GM18511 (cell line): ENCODE measurements around the gene MSI2.

Experiments used
- ATAC-seq: cut with Tn5 transposase; IDR thresholded peaks from one replicate; pipeline ENCODE4 v1.9.1; 2021; ENCODE audit warnings: mild to moderate bottlenecking, moderate library complexity; ENCODE audit not compliant: unreplicated experiment

Gene MSI2

DNA sequence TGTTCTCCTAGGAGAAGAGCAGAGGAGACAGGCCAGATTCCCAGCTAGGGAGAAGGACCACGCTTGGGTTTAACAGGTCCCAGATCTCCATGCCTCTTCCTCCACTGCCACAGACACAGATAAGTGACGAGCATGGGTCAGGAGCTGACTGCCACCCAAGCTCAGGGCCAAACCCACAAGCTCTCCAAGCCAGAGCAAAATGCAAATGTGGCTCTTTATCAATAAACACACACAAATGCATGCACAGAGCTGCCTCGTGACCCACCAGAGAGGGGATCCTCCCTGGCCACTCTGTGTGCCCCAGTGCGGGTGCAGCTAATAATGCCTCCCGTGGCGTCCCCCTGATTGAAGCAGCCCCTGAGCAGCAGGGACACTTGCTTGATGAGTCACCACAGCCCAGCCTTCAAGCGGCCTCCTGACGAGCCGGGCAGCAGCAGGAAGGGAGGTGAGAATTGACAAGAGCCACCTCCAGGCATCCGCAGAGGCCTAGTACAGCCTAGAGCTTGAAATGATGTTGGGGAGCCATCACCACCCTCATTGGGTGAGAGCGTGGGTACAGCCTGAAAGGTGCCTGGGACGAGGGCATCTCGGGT, 344.9 kb downstream of the MSI2 start:
- ATAC-seq, result no peak

DNA sequence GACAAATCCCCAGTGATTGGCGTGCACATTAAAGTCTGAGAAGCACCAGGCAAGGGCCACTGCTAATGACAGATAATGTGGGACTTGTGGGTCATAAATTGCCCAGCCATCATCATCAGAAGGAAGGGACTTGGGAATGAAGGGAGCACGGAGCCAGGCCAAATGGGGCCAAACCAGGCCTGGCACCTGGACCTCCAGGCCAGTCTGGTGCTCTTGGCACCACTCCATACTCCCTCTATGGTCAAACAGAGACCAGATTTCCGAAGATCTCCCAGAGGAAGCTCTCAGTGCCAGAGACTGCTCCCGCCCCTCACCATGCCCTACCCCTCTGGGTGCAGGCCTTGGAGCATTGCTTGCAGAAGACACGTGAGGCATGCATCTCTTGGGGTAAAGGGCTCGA, 346.6 kb downstream of the MSI2 start:
- ATAC-seq, result no peak

DNA sequence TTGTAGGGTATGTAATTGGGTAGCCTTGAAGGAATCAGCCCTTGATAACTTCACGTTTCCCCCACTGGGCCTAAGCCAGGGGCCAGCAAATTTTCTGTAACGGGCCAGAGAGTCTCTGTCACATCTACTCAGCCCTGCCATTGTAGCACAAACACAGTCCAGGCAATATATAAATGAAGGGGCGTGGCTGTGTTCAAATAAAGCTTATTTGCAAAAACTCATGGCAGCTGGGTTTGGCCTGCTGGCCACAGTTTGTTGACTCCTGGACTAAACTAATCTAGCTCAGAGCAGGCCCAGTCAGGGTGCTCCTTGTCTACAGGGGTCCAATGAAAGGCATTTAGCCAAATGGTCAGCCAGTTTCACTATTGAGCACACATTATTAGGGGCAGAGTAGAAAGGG, 347.2 kb downstream of the MSI2 start:
- ATAC-seq, result no peak

DNA sequence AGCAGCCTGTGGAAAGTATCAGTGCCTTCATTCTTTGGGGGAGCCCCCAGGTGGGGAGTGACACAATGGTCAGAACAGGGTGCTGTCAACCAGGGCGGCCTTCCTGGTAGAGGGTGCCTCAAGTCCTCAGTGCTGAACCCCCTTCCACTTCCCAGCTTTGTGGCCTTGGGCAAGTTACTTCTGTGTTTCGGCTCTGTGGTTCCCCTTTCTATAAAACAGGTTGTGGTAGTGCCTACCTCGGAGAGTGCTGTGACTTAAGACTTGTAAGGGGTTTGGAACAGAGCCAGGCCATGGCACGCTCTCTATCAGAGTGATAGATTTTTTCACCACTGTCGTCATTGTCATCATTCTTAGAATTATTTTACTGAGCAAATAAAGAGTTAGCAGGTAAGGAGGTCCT, 347.7 kb downstream of the MSI2 start:
- peak; percentile 63 for ATAC-seq

DNA sequence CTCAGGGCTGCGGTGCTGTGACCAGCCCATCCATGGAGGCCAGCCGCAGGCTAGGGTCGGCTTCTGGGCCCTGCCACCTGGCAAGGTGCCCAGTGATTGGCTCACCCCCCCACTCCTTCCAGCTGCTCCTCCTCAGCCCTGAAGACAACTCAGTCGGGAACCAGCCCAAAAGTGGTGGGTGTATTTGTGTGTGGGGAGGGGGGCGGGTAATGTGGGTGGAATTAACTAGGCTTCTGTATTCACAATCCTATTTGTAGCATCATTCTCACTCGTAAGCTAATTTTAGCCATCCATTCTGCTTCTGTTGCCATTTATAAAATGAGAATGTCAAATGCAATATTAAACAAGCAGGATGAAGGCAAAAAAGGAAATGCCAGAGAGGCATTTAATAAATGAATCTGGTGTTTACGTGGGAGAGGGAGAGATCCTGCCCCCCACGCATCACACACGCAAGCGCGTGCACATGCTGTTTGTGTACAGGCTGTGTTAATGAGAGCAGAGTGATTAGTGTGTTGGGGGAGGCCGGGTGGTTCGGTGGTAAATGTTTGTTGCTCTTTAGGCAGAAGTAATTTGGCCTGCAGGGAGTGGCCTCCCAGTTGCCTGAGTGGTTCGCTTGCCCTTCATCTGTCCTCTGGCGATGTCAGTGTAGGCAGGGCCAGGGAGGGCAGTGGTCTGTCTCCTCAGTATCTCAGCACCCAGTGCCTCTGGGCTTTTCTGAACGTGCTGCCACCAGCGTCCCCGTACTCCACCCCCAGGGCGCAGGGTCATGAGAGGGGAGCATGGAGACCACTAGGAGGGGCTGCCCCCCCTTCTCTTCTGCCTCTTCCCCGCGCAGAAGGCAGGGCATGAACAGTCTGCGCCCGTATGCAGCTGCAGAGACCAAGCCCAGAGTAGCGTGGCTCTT, 348.7 kb downstream of the MSI2 start:
- ATAC-seq, result peak; percentile 71

DNA sequence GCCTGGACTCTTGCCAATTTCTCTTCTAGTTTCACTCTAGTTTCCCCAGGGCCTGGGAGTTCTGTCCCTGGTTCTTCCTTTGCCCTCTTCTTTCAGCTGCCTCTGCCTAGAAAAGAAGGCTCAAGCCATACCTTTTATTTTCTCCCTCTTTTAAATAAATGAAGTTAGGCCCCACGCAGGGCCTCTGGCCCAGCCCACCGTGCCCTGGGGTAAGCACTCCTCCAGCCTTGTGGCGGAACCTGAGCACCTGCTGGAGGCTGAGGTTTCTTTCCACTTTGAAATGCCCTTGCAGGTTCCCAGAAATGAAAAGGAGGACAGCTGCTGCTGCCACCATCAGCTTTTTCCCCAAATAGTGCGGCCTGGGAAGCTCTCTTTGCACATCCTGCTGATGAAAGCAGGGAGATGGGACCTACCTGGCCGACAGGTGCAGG, 349.4 kb downstream of the MSI2 start:
- peak; percentile 34 for ATAC-seq

DNA sequence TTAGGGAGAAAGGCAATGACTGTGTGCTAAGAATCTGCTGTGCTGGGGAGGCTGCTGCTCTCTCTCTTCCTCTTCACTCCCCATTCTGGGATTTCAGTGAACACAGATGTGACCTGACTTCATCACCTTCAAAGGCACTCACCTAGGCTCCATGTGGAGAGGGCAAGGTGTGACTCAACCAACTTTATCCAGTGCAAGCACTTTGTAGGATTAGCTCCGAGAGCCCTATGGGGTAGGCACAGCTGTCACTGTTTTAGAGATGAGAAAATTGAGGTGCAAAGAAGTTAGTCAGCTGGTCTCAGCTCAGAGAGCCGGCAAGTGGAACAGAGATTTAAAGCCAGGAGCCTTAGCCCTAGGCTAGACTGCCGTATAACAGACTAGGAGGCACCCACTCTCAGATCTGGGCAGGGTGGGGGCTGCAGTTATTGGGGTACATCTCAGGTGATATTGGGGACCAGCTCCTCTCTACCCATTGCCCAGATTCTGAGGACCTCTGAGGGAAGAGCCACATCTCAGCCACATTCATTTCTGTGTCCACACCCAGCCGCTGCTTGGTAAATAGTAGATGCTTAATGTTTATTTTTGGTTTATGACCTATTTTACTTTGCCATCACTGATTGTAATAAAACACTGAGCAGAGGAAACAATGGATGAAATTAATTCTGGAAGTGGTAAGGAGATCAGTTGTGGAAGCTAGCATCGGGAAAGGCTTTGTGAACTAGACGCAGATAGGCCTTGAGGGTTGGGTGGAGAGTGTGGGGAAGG, 350.0 kb downstream of the MSI2 start:
- no peak for ATAC-seq

DNA sequence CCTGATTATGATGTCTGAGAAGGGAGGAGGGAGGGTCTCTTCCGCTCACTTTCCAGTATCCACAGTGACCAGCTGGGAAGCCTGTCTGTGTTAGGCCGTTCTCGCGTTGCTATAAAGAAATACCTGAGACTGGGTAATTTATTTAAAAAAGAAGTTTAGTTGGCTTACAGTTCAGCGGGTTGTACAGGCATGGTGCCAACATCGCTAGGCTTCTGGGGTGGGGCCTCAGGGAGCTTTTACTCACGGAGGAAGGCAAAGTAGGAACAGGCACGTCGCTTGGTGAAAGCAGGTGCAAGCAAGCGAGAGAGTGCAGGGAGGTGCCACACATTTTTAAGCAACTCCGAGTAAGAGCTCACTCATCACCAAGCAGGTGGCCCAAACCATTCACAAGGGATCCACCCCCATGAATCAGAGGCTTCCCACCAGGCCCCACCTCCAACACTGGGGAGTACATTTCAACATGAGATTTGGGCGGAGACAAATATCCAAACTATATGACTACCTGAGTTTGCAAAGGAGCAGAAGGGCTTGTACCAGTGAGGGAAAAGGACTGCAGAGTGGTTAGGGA, 351.3 kb downstream of the MSI2 start:
- ATAC-seq, result no peak

DNA sequence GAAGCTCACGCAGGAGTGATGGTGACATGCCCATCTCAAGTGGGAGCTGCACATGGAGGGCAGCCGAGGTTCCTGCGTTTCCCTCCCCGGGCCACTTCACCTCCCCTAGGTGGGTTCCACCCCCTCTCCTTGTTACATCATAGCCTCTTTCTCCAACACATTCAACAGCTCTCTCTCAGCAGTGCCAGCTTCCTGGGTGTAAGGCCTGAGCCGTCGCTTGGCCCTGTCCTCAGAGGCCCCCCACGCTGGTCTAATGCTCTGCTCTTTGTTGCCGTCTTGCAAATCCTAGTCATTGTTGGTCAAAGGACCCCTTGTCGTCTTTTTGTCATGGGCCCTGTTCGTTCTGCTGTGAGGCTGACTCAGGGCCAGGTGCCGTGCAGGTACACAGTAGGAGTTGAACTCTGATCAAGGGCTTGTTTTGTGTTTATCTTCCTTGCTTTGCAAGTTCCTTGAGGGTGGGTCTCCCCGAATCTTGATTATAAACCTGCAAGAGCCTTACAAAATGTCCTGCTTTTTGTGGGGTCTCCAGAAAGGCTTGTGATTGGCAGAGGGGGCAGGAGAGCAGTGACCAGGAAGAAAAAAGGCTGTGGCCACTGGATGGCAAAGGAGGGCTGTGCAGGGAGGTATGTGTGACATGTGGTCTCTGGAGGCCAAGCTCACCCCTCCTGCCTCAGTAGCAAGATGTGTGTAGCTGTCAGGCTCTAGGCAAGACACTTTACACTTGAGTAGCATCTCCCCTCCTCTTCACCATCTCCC, 352.2 kb downstream of the MSI2 start:
- ATAC-seq, result no peak

DNA sequence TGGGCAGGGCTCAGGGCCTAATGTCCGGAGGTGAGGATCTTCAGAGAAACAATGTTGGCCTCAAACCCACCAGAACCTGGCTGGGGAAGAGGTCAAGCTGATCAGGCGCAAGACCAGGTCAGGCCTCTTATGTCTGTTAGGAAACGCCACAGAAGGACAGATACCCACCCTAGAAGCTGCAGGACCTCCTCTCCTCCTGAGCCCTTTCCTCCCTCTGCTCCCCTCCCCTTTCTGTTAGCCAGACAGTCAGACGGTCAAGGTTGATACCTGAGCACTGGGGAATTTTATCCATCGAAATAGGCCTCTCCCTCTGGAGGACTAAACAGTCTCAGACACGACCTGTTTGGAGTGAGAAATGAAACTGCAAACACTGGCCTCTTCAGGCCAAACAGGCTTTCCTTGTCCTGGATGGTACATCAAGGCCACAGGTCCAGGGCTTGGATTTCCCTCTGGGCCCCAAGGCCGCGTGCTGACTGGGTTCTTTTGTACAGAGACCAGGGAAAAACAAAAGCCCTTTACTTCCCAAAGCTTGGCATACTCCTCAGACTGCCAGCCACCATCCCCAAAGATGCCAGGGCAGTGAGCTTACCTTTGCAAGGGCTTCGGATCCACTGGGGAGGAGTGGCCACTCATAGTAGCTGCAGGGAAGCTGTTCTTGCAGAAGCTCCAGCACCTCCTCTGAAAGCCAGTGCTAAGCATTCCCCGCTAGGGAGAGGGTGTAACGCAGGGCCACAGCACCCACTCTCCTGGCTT, 353.0 kb downstream of the MSI2 start:
- ATAC-seq, result no peak

DNA sequence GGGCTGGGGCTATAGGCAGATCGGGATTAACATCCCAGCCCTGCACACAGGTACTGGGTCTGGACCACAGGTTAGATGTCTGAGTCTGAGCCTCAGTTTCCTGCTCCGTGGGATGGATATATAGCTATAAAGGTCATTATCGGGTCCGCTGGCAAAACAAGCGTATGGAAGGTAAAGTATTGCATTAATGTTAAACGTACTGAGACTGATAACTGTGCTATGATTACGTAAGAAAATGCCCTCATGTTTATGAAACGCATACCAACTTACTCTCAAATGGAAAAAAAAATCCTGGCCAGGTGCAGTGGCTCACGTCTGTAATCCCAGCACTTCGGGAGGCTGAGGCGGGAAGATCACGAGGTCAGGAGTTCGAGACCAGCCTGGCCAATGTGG, 353.6 kb downstream of the MSI2 start:
- no peak for ATAC-seq

DNA sequence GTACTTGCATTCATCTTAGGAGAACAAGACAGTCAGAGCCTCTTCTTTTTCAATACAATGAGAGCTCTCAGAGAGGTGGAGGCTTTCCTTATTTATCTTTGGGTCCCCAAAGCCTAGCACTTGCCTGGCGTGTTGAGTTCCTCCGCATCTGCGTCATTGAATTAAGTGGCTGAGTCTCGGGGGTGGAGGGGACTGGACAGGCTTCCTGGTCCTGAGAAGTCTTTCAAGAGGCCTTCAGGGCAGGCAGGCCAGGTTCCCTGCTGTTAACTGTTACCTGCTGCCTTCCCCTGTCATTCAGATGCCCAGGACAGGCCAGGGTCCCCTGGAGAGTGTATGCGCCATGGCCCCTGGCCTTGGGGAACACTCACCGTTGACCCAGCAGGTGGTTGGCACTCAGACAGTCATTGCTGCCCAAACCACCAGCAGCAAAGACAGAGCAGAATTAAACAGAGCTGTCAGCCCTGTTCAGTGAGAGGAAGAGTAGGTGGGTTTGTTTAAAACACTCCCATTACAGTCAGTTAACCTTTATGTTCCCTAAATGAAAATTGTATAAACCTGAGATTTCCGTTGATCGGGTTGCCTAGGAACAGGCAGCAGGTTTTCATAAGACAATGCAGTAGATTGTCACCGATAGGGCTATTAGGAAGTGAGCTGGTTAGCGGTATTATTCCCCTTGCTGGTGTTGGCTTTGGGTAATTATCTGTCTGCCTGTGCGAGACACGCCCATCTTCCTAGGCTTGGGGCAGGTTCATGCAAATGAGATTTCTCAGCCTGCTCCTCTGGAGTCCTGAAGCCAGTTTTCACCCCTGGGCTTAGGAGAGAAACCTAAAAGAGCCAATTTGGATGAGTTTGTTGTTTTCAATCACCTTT, 356.1 kb downstream of the MSI2 start:
- ATAC-seq, result no peak

DNA sequence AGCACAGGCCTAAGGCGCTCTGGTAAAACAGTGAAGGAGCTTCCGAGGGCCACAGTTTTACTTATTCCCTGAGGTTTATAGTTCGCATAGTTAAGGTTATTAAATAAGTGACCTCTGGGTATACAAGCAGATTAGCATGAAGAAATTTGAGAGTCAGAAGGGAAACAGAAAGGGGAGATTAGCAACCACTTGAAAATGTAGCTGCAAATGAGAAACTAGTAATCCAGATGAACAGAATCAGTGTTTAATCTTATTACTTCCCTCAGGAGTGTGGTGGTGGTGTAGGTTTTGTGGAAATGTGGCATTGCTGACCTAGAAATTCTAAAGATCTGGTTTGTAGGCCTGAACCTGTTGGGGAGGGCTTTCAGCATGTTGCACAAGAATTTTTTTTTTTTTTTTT, 358.4 kb downstream of the MSI2 start:
- ATAC-seq, result no peak

DNA sequence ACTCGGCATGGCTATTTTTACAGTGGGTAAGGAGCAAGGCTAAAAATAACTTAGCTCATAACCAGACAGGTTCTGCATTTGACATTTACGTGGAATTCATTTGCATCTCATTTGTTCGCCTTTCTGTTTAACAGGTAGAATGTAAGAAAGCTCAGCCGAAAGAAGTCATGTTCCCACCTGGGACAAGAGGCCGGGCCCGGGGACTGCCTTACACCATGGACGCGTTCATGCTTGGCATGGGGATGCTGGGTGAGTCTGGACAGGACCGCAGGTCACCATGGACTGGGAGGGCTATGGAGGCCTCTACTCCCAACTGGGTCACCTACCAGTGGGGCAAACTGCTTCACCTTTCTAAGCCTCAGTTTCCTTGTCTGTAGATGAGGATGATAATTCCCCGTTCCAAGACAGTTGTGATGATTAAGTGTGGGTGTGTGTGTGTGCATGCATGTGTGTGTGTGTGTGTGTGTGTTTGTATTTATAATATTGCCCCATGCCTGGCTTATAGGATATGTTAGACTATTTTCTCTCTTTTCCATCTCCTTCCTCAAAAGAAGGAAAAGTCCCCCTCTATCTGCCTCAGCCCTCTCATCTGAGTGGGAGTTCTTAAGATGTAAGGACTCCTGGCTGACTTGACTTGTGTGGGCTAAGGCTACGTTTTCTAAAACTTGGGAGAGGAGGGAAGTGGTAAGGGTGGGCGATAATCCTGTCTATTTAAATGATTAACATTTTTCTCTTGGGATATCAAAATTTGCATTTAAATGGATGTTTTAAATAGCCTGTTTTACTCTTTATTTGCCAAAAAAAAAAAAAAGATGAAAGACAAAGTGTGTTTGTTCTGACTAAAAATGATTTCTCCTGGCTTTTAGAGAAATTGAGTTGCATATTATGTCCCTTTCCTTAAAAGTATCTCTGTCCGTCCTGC, 359.8 kb downstream of the MSI2 start:
- ATAC-seq, result no peak

DNA sequence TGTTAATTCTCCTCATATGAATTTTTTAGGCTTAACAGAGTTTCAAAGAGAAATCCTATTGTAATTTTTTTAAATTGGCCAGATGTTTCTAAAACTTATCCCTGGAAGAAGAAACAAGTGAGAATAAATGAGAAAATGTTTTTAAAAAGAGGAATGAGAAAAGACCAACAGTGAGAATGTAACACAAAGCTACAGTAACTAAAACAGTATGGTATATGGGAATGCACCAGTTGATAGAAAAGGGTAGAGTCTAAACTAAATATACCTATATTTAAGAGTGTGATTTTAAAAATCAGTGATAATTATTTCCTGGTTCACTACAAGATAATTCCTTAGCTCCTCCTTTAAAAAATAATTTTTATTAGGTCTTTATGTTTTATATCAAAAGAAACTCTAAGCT, 360.9 kb downstream of the MSI2 start:
- ATAC-seq, result no peak

DNA sequence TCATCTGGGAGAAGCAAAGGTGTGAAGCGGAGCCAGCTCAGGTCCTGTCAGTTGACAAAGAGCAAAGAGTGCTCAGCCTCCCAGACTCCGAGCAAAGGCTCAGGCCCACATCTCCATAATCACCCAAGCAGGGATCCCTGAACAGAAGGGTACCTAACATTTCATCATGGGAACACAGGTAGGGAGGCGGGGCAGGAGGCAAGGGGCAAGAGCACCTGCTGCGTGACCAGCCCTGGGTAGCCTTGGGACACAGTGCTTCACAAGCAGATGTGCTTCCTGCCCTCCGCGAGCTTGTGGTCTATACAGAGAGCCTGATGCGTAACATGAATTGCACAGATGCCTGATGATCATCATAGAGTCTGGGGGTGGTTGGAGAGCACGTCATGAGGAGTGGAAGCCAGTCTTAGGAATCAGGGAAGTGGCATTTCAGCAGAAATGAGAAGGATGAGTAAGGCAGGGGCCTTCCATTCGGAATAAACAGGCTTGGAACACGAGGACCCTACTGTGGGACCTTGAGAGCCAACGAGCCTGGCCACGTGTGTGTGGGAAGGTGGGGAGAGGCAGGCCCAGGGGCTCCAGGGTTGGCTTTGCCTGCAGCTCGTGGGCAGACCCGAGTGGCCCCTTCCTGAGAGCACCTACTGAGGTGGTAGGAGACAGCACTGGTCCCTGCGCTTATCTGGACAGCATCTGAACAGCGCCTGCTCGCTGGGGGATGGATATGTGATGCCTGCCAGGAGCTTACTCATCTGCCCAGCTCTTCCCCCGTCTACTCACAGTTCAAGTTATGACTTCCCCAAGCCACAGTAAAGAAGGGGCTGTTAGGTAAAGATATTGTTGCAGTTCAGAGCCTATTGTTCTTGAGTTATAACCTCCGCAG, 363.0 kb downstream of the MSI2 start:
- no peak for ATAC-seq

DNA sequence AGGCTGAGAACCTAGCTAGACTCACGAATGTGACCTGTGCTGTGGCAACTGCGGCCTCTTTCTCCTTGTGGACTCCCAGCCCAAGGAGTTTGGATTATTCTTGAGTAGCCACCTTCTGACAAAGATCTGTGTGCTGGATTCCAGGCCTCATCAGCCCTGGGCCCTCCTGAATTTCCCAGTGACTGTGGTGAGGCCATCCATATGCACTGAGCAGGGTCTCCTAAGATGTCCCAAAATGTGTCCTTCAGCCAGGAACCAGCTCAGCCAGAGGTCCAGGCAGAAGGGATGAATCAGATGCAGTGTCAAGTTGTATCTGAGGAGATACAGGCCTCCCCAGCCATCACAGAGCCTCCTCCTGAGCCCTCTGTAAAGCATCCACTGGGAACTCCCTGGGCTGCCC, 364.3 kb downstream of the MSI2 start:
- no peak for ATAC-seq
